ENCODE measurements around the gene ROR2. TPM values are rescaled to one million over a fixed set of nuclear protein-coding genes. Genes with fewer than 3 reads are reported as not detected.

ROR2 gene
- total and polyA plus RNA-seq, 5 donors from 2014 or later, result 0.12 TPM; not detected in 4

- no peak overlapping the region for H3K27ac Mint-ChIP-seq
- peaks cover 0 to 2% of the 10 kb centered on the region in 2 experiments for H3K9me3 ChIP-seq (ENCODE audit: control insufficient read depth in 2 of 2, low read length in 2 of 2)
- no peaks in the 10 kb centered on the region for H3K4me1 Mint-ChIP-seq
- no peak overlapping the region for H3K4me3 ChIP-seq (ENCODE audit: low read depth, low read length)
- peaks cover 9% of the 10 kb centered on the region for H3K27me3 ChIP-seq (ENCODE audit: control insufficient read depth, insufficient read depth, low read length)
- H3K27ac ChIP-seq (ENCODE audit: insufficient read depth, low read length, poor library complexity, severe bottlenecking), result no peak overlapping the region
- H3K9me3 Mint-ChIP-seq, result peaks cover 0 to 7% (median 3%) of the 10 kb centered on the region in 7 donors
- no peaks in the 10 kb centered on the region for H3K36me3 ChIP-seq (ENCODE audit: control insufficient read depth, insufficient read depth, low read length)
- H3K4me3 Mint-ChIP-seq, result no peak overlapping the region
- H3K36me3 Mint-ChIP-seq, result peaks cover 4% of the 10 kb centered on the region
- no peaks in the 10 kb centered on the region for H3K4me1 ChIP-seq (ENCODE audit: control insufficient read depth, insufficient read depth, low read length, poor library complexity, severe bottlenecking)
- H3K27me3 Mint-ChIP-seq, result peaks cover 16% of the 10 kb centered on the region
- DNase-seq, result no peak
- ATAC-seq (ENCODE audit: low read depth in 2 of 2), result no peak
Measured at GRCh38 chr9:91958174-91958573, 8.1 kb upstream of the ROR2 start.

GRCh38 chr9:91954841-91955471 is 4.9 kb upstream of the ROR2 start:
- peak overlapping the region in 1 of 3 donors; percentile 7 for H3K27ac Mint-ChIP-seq
- DNase-seq (peak in 1 of 3 donors; percentile 41), ATAC-seq (ENCODE audit: low read depth in 2 of 2) (no peak)
- H3K9me3 Mint-ChIP-seq, result peaks cover 0 to 5% (median 1%) of the 10 kb centered on the region in 7 donors
- H3K27ac ChIP-seq (ENCODE audit: insufficient read depth, low read length, poor library complexity, severe bottlenecking), result no peak overlapping the region
- H3K36me3 Mint-ChIP-seq, result peaks cover 4% of the 10 kb centered on the region
- H3K4me3 ChIP-seq (ENCODE audit: low read depth, low read length), result no peak overlapping the region
- H3K4me3 Mint-ChIP-seq, result no peak overlapping the region
- H3K27me3 ChIP-seq (ENCODE audit: control insufficient read depth, insufficient read depth, low read length), result peaks cover 25% of the 10 kb centered on the region
- H3K27me3 Mint-ChIP-seq, result peaks cover 37% of the 10 kb centered on the region
- peaks cover 6% of the 10 kb centered on the region for H3K4me1 ChIP-seq (ENCODE audit: control insufficient read depth, insufficient read depth, low read length, poor library complexity, severe bottlenecking)
- peaks cover 0 to 6% (median 3%) of the 10 kb centered on the region in 4 donors for H3K4me1 Mint-ChIP-seq
- H3K36me3 ChIP-seq (ENCODE audit: control insufficient read depth, insufficient read depth, low read length), result no peaks in the 10 kb centered on the region
- H3K9me3 ChIP-seq (ENCODE audit: control insufficient read depth in 2 of 2, low read length in 2 of 2), result peaks cover 0 to 3% of the 10 kb centered on the region in 2 experiments

GRCh38 chr9:91953718-91954117 is 3.7 kb upstream of the ROR2 start:
- Histone ChIP-seq H3K4me1 (ENCODE audit: control insufficient read depth, insufficient read depth, low read length, poor library complexity, severe bottlenecking) (peaks cover 11% of the 10 kb centered on the region), H3K36me3 (ENCODE audit: control insufficient read depth, insufficient read depth, low read length) (no peaks in the 10 kb centered on the region), H3K9me3 (ENCODE audit: control insufficient read depth in 2 of 2, low read length in 2 of 2) (peaks cover 0 to 3% of the 10 kb centered on the region in 2 experiments), H3K4me3 (ENCODE audit: low read depth, low read length) (no peak overlapping the region), H3K27ac (ENCODE audit: insufficient read depth, low read length, poor library complexity, severe bottlenecking) (no peak overlapping the region), H3K27me3 (ENCODE audit: control insufficient read depth, insufficient read depth, low read length) (peaks cover 25% of the 10 kb centered on the region)
- ATAC-seq (ENCODE audit: low read depth in 2 of 2) (no peak), DNase-seq (no peak)
- peaks cover 0 to 5% (median 1%) of the 10 kb centered on the region in 7 donors for H3K9me3 Mint-ChIP-seq
- peaks cover 0 to 6% (median 3%) of the 10 kb centered on the region in 4 donors for H3K4me1 Mint-ChIP-seq
- H3K36me3 Mint-ChIP-seq, result peaks cover 4% of the 10 kb centered on the region
- H3K27me3 Mint-ChIP-seq, result peaks cover 37% of the 10 kb centered on the region
- no peak overlapping the region for H3K4me3 Mint-ChIP-seq
- H3K27ac Mint-ChIP-seq, result no peak overlapping the region

- peaks cover 50% of the 10 kb centered on the region for H3K27me3 Mint-ChIP-seq
- Histone ChIP-seq H3K27me3 (ENCODE audit: control insufficient read depth, insufficient read depth, low read length) (peaks cover 33% of the 10 kb centered on the region), H3K36me3 (ENCODE audit: control insufficient read depth, insufficient read depth, low read length) (no peaks in the 10 kb centered on the region), H3K9me3 (ENCODE audit: control insufficient read depth in 2 of 2, low read length in 2 of 2) (peaks cover 0 to 3% of the 10 kb centered on the region in 2 experiments), H3K27ac (ENCODE audit: insufficient read depth, low read length, poor library complexity, severe bottlenecking) (no peak overlapping the region), H3K4me1 (ENCODE audit: control insufficient read depth, insufficient read depth, low read length, poor library complexity, severe bottlenecking) (peaks cover 11% of the 10 kb centered on the region), H3K4me3 (ENCODE audit: low read depth, low read length) (no peak overlapping the region)
- no peak overlapping the region for H3K27ac Mint-ChIP-seq
- H3K36me3 Mint-ChIP-seq, result peaks cover 4% of the 10 kb centered on the region
- H3K9me3 Mint-ChIP-seq, result peaks cover 0 to 5% (median 1%) of the 10 kb centered on the region in 7 donors
- DNase-seq, result no peak
- peaks cover 0 to 8% (median 3%) of the 10 kb centered on the region in 4 donors for H3K4me1 Mint-ChIP-seq
- H3K4me3 Mint-ChIP-seq, result peak overlapping the region in 1 of 4 donors; percentile 7
- no peak for ATAC-seq (ENCODE audit: low read depth in 2 of 2)
Measured at GRCh38 chr9:91951944-91952520, 2.0 kb upstream of the ROR2 start.

GRCh38 chr9:91949392-91949945 is 559 bp downstream of the ROR2 start:
- Mint-ChIP-seq H3K9me3 (peaks cover 0 to 5% (median 0%) of the 10 kb centered on the region in 7 donors), H3K4me1 (peaks cover 0 to 8% (median 3%) of the 10 kb centered on the region in 4 donors), H3K27me3 (peaks cover 53% of the 10 kb centered on the region), H3K27ac (no peak overlapping the region), H3K4me3 (no peak overlapping the region), H3K36me3 (peaks cover 4% of the 10 kb centered on the region)
- Histone ChIP-seq H3K36me3 (ENCODE audit: control insufficient read depth, insufficient read depth, low read length) (no peaks in the 10 kb centered on the region), H3K4me1 (ENCODE audit: control insufficient read depth, insufficient read depth, low read length, poor library complexity, severe bottlenecking) (peaks cover 11% of the 10 kb centered on the region), H3K4me3 (ENCODE audit: low read depth, low read length) (no peak overlapping the region), H3K27ac (ENCODE audit: insufficient read depth, low read length, poor library complexity, severe bottlenecking) (no peak overlapping the region), H3K27me3 (ENCODE audit: control insufficient read depth, insufficient read depth, low read length) (peaks cover 39% of the 10 kb centered on the region), H3K9me3 (ENCODE audit: control insufficient read depth in 2 of 2, low read length in 2 of 2) (peaks cover 0 to 3% of the 10 kb centered on the region in 2 experiments)
- DNase-seq (no peak), ATAC-seq (ENCODE audit: low read depth in 2 of 2) (no peak)

DNA sequence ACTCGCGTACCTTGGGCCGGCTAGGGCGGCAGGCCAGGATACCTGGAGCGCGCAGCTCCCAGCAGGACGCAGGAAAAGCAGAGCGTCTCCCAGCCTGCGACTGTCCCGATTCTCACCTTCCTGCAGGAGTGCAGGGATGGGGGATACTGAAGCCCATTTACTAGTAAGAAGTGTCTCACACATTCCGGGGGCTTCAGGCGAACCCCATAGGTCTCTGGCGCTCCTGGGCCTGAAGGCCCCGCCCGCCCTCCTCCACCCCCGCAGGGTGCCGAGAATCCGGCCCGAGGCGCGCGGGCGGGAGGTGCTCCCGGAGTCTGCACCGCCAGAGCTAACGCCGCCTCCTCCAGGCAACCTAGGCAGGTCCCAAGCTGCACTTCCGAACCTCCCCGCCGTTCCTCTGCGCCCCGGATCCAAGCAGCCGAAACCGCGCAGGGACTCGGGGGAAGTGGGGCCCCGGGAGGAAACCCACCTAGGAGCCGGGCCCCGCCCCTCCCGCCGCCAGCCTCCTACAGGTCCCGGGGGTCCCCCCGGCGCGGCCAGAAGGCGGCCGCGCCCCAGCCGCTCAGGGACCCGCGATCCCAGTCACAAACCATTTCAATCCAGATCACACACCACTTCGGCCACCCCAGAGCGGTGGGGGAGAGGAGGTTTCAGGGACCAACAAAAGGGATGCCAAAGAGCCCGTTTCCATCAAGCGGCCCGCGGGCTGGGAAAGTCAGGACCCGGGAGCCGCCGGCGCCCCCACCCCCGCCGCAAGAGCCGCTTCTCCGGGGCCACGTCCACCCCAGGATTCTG is 1.2 kb downstream of the ROR2 start:
- DNase-seq (peak in 1 of 3 donors; percentile 17), ATAC-seq (ENCODE audit: low read depth in 2 of 2) (no peak)
- H3K4me1 ChIP-seq (ENCODE audit: control insufficient read depth, insufficient read depth, low read length, poor library complexity, severe bottlenecking), result peaks cover 11% of the 10 kb centered on the region
- no peak overlapping the region for H3K4me3 ChIP-seq (ENCODE audit: low read depth, low read length)
- H3K4me1 Mint-ChIP-seq, result peaks cover 0 to 8% (median 3%) of the 10 kb centered on the region in 4 donors
- no peak overlapping the region for H3K27ac ChIP-seq (ENCODE audit: insufficient read depth, low read length, poor library complexity, severe bottlenecking)
- H3K36me3 ChIP-seq (ENCODE audit: control insufficient read depth, insufficient read depth, low read length), result no peaks in the 10 kb centered on the region
- H3K36me3 Mint-ChIP-seq, result peaks cover under 1% of the 10 kb centered on the region
- peaks cover 0 to 3% of the 10 kb centered on the region in 2 experiments for H3K9me3 ChIP-seq (ENCODE audit: control insufficient read depth in 2 of 2, low read length in 2 of 2)
- H3K27me3 Mint-ChIP-seq, result peaks cover 50% of the 10 kb centered on the region
- H3K4me3 Mint-ChIP-seq, result no peak overlapping the region
- no peak overlapping the region for H3K27ac Mint-ChIP-seq
- H3K27me3 ChIP-seq (ENCODE audit: control insufficient read depth, insufficient read depth, low read length), result peaks cover 35% of the 10 kb centered on the region
- peaks cover 0 to 5% (median 0%) of the 10 kb centered on the region in 7 donors for H3K9me3 Mint-ChIP-seq

GRCh38 chr9:91948101-91948596 is 1.9 kb downstream of the ROR2 start:
- H3K27ac ChIP-seq (ENCODE audit: insufficient read depth, low read length, poor library complexity, severe bottlenecking), result no peak overlapping the region
- H3K9me3 ChIP-seq (ENCODE audit: control insufficient read depth in 2 of 2, low read length in 2 of 2), result peaks cover 0 to 3% of the 10 kb centered on the region in 2 experiments
- H3K4me3 Mint-ChIP-seq, result peak overlapping the region in 1 of 4 donors; percentile 5
- no peak for DNase-seq
- H3K4me3 ChIP-seq (ENCODE audit: low read depth, low read length), result no peak overlapping the region
- H3K4me1 ChIP-seq (ENCODE audit: control insufficient read depth, insufficient read depth, low read length, poor library complexity, severe bottlenecking), result peaks cover 11% of the 10 kb centered on the region
- ATAC-seq (ENCODE audit: low read depth in 2 of 2), result no peak
- H3K27me3 Mint-ChIP-seq, result peaks cover 47% of the 10 kb centered on the region
- no peaks in the 10 kb centered on the region for H3K36me3 ChIP-seq (ENCODE audit: control insufficient read depth, insufficient read depth, low read length)
- H3K27ac Mint-ChIP-seq, result no peak overlapping the region
- no peaks in the 10 kb centered on the region for H3K36me3 Mint-ChIP-seq
- H3K27me3 ChIP-seq (ENCODE audit: control insufficient read depth, insufficient read depth, low read length), result peaks cover 35% of the 10 kb centered on the region
- peaks cover 0 to 8% (median 3%) of the 10 kb centered on the region in 4 donors for H3K4me1 Mint-ChIP-seq
- peaks cover 0 to 5% (median 0%) of the 10 kb centered on the region in 7 donors for H3K9me3 Mint-ChIP-seq

Data from CD4-positive, CD25-positive, alpha-beta regulatory T cell (primary cell).